SK-N-SH treated with all-trans-retinoic acid at 6 μM for 48 hours (cell line): ENCODE data around the gene MAPRE2.

Experiments
- ATAC-seq: fragments of 200-7000 bp; cut with Tn5 transposase; 3 replicates; pipeline ENCODE4 v1.9.1; 2020; ENCODE audit warnings: mild to moderate bottlenecking, moderate library complexity
- ARNTL ChIP-seq: fragments of 450-650 bp; formaldehyde crosslinking; IDR thresholded peaks from 2 replicates; pipeline ENCODE4 v1.5.0; 2020; ENCODE audit warnings: low read depth, mild to moderate bottlenecking, moderate library complexity, borderline replicate concordance
- CREB5 ChIP-seq: fragments of 250-450 bp; sonication (Bioruptor Pico); IDR thresholded peaks from 2 replicates; pipeline ENCODE4 v1.5.1; 2020; ENCODE audit warnings: low read depth, mild to moderate bottlenecking, moderate library complexity
- CSDC2 ChIP-seq: fragments of 250-450 bp; sonication (Bioruptor Pico); IDR thresholded peaks from 2 replicates; pipeline ENCODE4 v1.5.0; 2020; ENCODE audit warnings: mild to moderate bottlenecking, moderate library complexity
- CSRNP3 ChIP-seq: fragments of 250-450 bp; sonication (Bioruptor Pico); IDR thresholded peaks from 2 replicates; pipeline ENCODE4 v1.5.1; 2021; ENCODE audit warnings: mild to moderate bottlenecking, moderate library complexity
- ESRRG ChIP-seq: fragments of 250-450 bp; sonication (Bioruptor Pico); IDR thresholded peaks from 2 replicates; pipeline ENCODE4 v1.6.1; 2021; ENCODE audit warnings: mild to moderate bottlenecking
- ISL1 ChIP-seq: fragments of 250-450 bp; sonication (Bioruptor Pico); IDR thresholded peaks from 2 replicates; pipeline ENCODE4 v2.1.2; 2022; ENCODE audit warnings: mild to moderate bottlenecking, moderate library complexity
- OSR1 ChIP-seq: fragments of 250-450 bp; sonication (Bioruptor Pico); IDR thresholded peaks from 2 replicates; pipeline ENCODE4 v1.8.0; 2022; ENCODE audit warnings: moderate library complexity, mild to moderate bottlenecking, inconsistent platforms
- PPARA ChIP-seq: fragments of 250-450 bp; sonication (Bioruptor Pico); IDR thresholded peaks from 2 replicates; pipeline ENCODE4 v1.5.0; 2020; ENCODE audit warnings: mild to moderate bottlenecking, borderline replicate concordance
- RARB ChIP-seq: fragments of 250-450 bp; sonication (Bioruptor Pico); IDR thresholded peaks from 2 replicates; pipeline ENCODE4 v1.8.0; 2021; ENCODE audit warnings: mild to moderate bottlenecking, moderate library complexity
- TCF4 ChIP-seq: fragments of 250-450 bp; sonication (Bioruptor Pico); IDR thresholded peaks from 2 replicates; pipeline ENCODE4 v1.8.0; 2021; ENCODE audit warnings: mild to moderate bottlenecking, moderate library complexity, borderline replicate concordance
- TSHZ2 ChIP-seq: fragments of 250-450 bp; sonication (Bioruptor Pico); IDR thresholded peaks from 2 replicates; pipeline ENCODE4 v1.5.0; 2020; ENCODE audit warnings: mild to moderate bottlenecking, moderate library complexity
- ZFP3 ChIP-seq: fragments of 250-450 bp; sonication (Bioruptor Pico); IDR thresholded peaks from 2 replicates; pipeline ENCODE4 v1.5.0; 2020; ENCODE audit warnings: mild to moderate bottlenecking, moderate library complexity
- ZFP30 ChIP-seq: fragments of 450-650 bp; formaldehyde crosslinking; IDR thresholded peaks from 2 replicates; pipeline ENCODE4 v1.5.0; 2022; ENCODE audit warnings: mild to moderate bottlenecking, moderate library complexity
- ZNF565 ChIP-seq: fragments of 450-650 bp; formaldehyde crosslinking; conservative IDR thresholded peaks from 2 replicates; pipeline ENCODE4 v1.5.0; 2020; ENCODE audit warnings: low read depth, mild to moderate bottlenecking, moderate library complexity
- ZNF70 ChIP-seq: fragments of 450-650 bp; formaldehyde crosslinking; IDR thresholded peaks from 2 replicates; pipeline ENCODE4 v1.5.0; 2020; ENCODE audit warnings: mild to moderate bottlenecking, moderate library complexity
- ZNF8 ChIP-seq: fragments of 450-650 bp; formaldehyde crosslinking; IDR thresholded peaks from 2 replicates; pipeline ENCODE4 v1.5.0; 2020; ENCODE audit warnings: mild to moderate bottlenecking, moderate library complexity

The MAPRE2 gene

GRCh38 chr18:35027206-35027605 lies 14.0 kb upstream of the MAPRE2 start:
- no peak for ATAC-seq
- TF ChIP-seq ZFP30 (CRISPR knock-in tag) = no peak
- no peak for TF ChIP-seq ZNF565 (CRISPR knock-in tag)
- no peak for TF ChIP-seq ZFP3 (CRISPR knock-in tag)
- TF ChIP-seq ISL1 (CRISPR knock-in tag) = no peak
- no peak for TF ChIP-seq TSHZ2 (CRISPR knock-in tag)
- no peak for TF ChIP-seq TCF4
- TF ChIP-seq ARNTL (CRISPR knock-in tag) = no peak
- TF ChIP-seq ZNF8 (CRISPR knock-in tag) = no peak
- TF ChIP-seq ESRRG (CRISPR knock-in tag) = no peak

- no peak for ATAC-seq
Measured at GRCh38 chr18:35028536-35028935, 12.7 kb upstream of the MAPRE2 start.

GRCh38 chr18:35029103-35029502 lies 12.1 kb upstream of the MAPRE2 start:
- TF ChIP-seq RARB (CRISPR knock-in tag) = no peak
- 0 out of 2 replicates have a peak, but pooled peaks have one; percentile 26 for TF ChIP-seq CREB5 (CRISPR knock-in tag)
- TF ChIP-seq CSDC2 (CRISPR knock-in tag) = peak; percentile 29; the same call in 1 of the 2 replicates
- TF ChIP-seq CSRNP3 (CRISPR knock-in tag) = no peak
- TF ChIP-seq PPARA (CRISPR knock-in tag) = no peak
- TF ChIP-seq OSR1 (CRISPR knock-in tag) = no peak
- TF ChIP-seq ISL1 (CRISPR knock-in tag) = peak; percentile 32; the same call in 1 of the 2 replicates
- no peak for TF ChIP-seq ZNF565 (CRISPR knock-in tag)
- peak; percentile 73 for ATAC-seq

More at GRCh38 chr18:35028536-35028935, 12.7 kb upstream of the MAPRE2 start:
- TF ChIP-seq TSHZ2 (CRISPR knock-in tag) (0 out of 2 replicates have a peak, but pooled peaks have one; percentile 22), PPARA (CRISPR knock-in tag) (no peak), OSR1 (CRISPR knock-in tag) (no peak)

- peak; percentile 58 for ATAC-seq
- TF ChIP-seq TSHZ2 (CRISPR knock-in tag) = no peak
- TF ChIP-seq ZNF70 = no peak
Measured at GRCh38 chr18:35029770-35030169, 11.4 kb upstream of the MAPRE2 start.
